GM12873 (cell line): ENCODE results near the gene KRTAP5-7.

Source experiments
- CTCF ChIP-seq: IDR thresholded peaks from 2 replicates; pipeline ENCODE4 v1.5.1; 2012; ENCODE audit warnings: low read depth, mild to moderate bottlenecking, moderate library complexity, low read length, control low read depth; ENCODE audit not compliant: insufficient read depth; ENCODE audit errors: missing control alignments

The KRTAP5-7 gene

GRCh38 chr11:71548716-71549151 lies 21.7 kb downstream of the KRTAP5-7 start:
- no peak for TF ChIP-seq CTCF

- no peak for TF ChIP-seq CTCF
These were observed 24.6 kb downstream of the KRTAP5-7 start for GRCh38 chr11:71551711-71552110.

- no peak for TF ChIP-seq CTCF
These were observed 27.9 kb downstream of the KRTAP5-7 start for GRCh38 chr11:71554996-71555395.

GRCh38 chr11:71555508-71555907 lies 28.4 kb downstream of the KRTAP5-7 start:
- TF ChIP-seq CTCF = no peak

GRCh38 chr11:71556018-71556417 lies 29.0 kb downstream of the KRTAP5-7 start:
- TF ChIP-seq CTCF = no peak

GRCh38 chr11:71557257-71557656 lies 30.2 kb downstream of the KRTAP5-7 start:
- TF ChIP-seq CTCF = no peak

GRCh38 chr11:71558996-71559395 lies 31.9 kb downstream of the KRTAP5-7 start:
- TF ChIP-seq CTCF = no peak

GRCh38 chr11:71562120-71562519 lies 35.1 kb downstream of the KRTAP5-7 start:
- no peak for TF ChIP-seq CTCF
